ENCODE data around the gene CDK6.
"Not testable (repeated sequence)": the region's sequence is repeated elsewhere in the genome, so short reads cannot be mapped to it uniquely, and the experiment has no call there.

Gene CDK6

GRCh38 chr7:92872701-92873100 is 36.3 kb upstream of the CDK6 start:
- no peak overlapping the region for H3K4me3 Mint-ChIP-seq
- H3K36me3 Mint-ChIP-seq (ENCODE audit: low read depth) = peaks cover 5% of the 10 kb centered on the region
- H3K27ac Mint-ChIP-seq = no peak overlapping the region
- no peak for TF ChIP-seq CTCF (IDR thresholded peaks at IDR 0.05; ENCODE audit: unreplicated experiment in 3 of 3)
- H3K9me3 Mint-ChIP-seq = peaks cover 4% of the 10 kb centered on the region
- no peaks in the 10 kb centered on the region for H3K4me1 Mint-ChIP-seq
- peaks cover 3% of the 10 kb centered on the region for H3K27me3 Mint-ChIP-seq (ENCODE audit: low read depth)

- H3K9me3 Mint-ChIP-seq = peaks cover 4% of the 10 kb centered on the region
- TF ChIP-seq CTCF (IDR thresholded peaks at IDR 0.05; ENCODE audit: unreplicated experiment in 3 of 3) = no peak
Measured at GRCh38 chr7:92868683-92869293, 32.4 kb upstream of the CDK6 start.

GRCh38 chr7:92864169-92864568 is 27.8 kb upstream of the CDK6 start:
- not testable (repeated sequence) for H3K4me1 Mint-ChIP-seq, H3K9me3 Mint-ChIP-seq

More at GRCh38 chr7:92868683-92869293, 32.4 kb upstream of the CDK6 start:
- H3K4me3 Mint-ChIP-seq = no peak overlapping the region
- H3K4me1 Mint-ChIP-seq = no peaks in the 10 kb centered on the region
- no peak overlapping the region for H3K27ac Mint-ChIP-seq
- peaks cover 5% of the 10 kb centered on the region for H3K36me3 Mint-ChIP-seq (ENCODE audit: low read depth)
- H3K27me3 Mint-ChIP-seq (ENCODE audit: low read depth) = peaks cover 5% of the 10 kb centered on the region

GRCh38 chr7:92856436-92856835 is 20.1 kb upstream of the CDK6 start:
- H3K36me3 Mint-ChIP-seq (ENCODE audit: low read depth) = no peaks in the 10 kb centered on the region
- H3K4me3 Mint-ChIP-seq = no peak overlapping the region
- H3K27ac Mint-ChIP-seq = no peak overlapping the region
- H3K4me1 Mint-ChIP-seq = no peaks in the 10 kb centered on the region
- H3K9me3 Mint-ChIP-seq = no peaks in the 10 kb centered on the region
- no peak for TF ChIP-seq CTCF (IDR thresholded peaks at IDR 0.05; ENCODE audit: unreplicated experiment in 3 of 3)
- no peaks in the 10 kb centered on the region for H3K27me3 Mint-ChIP-seq (ENCODE audit: low read depth)

More at GRCh38 chr7:92864169-92864568, 27.8 kb upstream of the CDK6 start:
- not testable (repeated sequence) for H3K4me3 Mint-ChIP-seq; H3K36me3 Mint-ChIP-seq (ENCODE audit: low read depth); H3K27me3 Mint-ChIP-seq (ENCODE audit: low read depth); H3K27ac Mint-ChIP-seq

- Mint-ChIP-seq H3K4me1 (no peaks in the 10 kb centered on the region), H3K36me3 (ENCODE audit: low read depth) (no peaks in the 10 kb centered on the region), H3K4me3 (no peak overlapping the region), H3K27ac (no peak overlapping the region), H3K27me3 (ENCODE audit: low read depth) (no peaks in the 10 kb centered on the region), H3K9me3 (no peaks in the 10 kb centered on the region)
- TF ChIP-seq CTCF (IDR thresholded peaks at IDR 0.05; ENCODE audit: unreplicated experiment in 3 of 3) = no peak
Measured at GRCh38 chr7:92854501-92855238, 18.3 kb upstream of the CDK6 start.

GRCh38 chr7:92851732-92852131 is 15.4 kb upstream of the CDK6 start:
- no peaks in the 10 kb centered on the region for H3K4me1 Mint-ChIP-seq
- H3K4me3 Mint-ChIP-seq = no peak overlapping the region
- H3K9me3 Mint-ChIP-seq = no peaks in the 10 kb centered on the region
- no peak for TF ChIP-seq CTCF (IDR thresholded peaks at IDR 0.05; ENCODE audit: unreplicated experiment in 3 of 3)
- H3K27me3 Mint-ChIP-seq (ENCODE audit: low read depth) = no peaks in the 10 kb centered on the region
- H3K27ac Mint-ChIP-seq = no peak overlapping the region
- H3K36me3 Mint-ChIP-seq (ENCODE audit: low read depth) = no peaks in the 10 kb centered on the region
